ENCODE measurements around the gene SORBS2. TPM values are rescaled to one million over a fixed set of nuclear protein-coding genes. Genes with fewer than 3 reads are reported as not detected.

Gene SORBS2
- total RNA-seq, 1 donor from 2014 or later, result 33.6 TPM

GRCh38 chr4:185835336-185835735 lies 23.3 kb upstream of the SORBS2 start:
- H3K27ac Mint-ChIP-seq (ENCODE audit: unreplicated experiment), result no peak overlapping the region
- peaks cover 1% of the 10 kb centered on the region for H3K4me1 Mint-ChIP-seq (ENCODE audit: unreplicated experiment)
- no peak for TF ChIP-seq CTCF (IDR thresholded peaks at IDR 0.05)
- DNase-seq (ENCODE audit: extremely low spot score, unreplicated experiment), result no peak
- H3K9me3 Mint-ChIP-seq (ENCODE audit: unreplicated experiment), result no peaks in the 10 kb centered on the region
- H3K36me3 Mint-ChIP-seq (ENCODE audit: unreplicated experiment), result no peaks in the 10 kb centered on the region
- H3K27me3 Mint-ChIP-seq (ENCODE audit: unreplicated experiment), result no peaks in the 10 kb centered on the region
- H3K4me3 Mint-ChIP-seq (ENCODE audit: unreplicated experiment), result no peak overlapping the region

GRCh38 chr4:185834778-185835177 lies 22.8 kb upstream of the SORBS2 start:
- no peak for DNase-seq (ENCODE audit: extremely low spot score, unreplicated experiment)
- Mint-ChIP-seq H3K9me3 (ENCODE audit: unreplicated experiment) (no peaks in the 10 kb centered on the region), H3K27ac (ENCODE audit: unreplicated experiment) (no peak overlapping the region)

GRCh38 chr4:185834088-185834487 lies 22.1 kb upstream of the SORBS2 start:
- Mint-ChIP-seq H3K9me3 (ENCODE audit: unreplicated experiment) (no peaks in the 10 kb centered on the region), H3K4me3 (ENCODE audit: unreplicated experiment) (no peak overlapping the region), H3K4me1 (ENCODE audit: unreplicated experiment) (peaks cover 1% of the 10 kb centered on the region), H3K27me3 (ENCODE audit: unreplicated experiment) (no peaks in the 10 kb centered on the region), H3K27ac (ENCODE audit: unreplicated experiment) (no peak overlapping the region), H3K36me3 (ENCODE audit: unreplicated experiment) (no peaks in the 10 kb centered on the region)
- no peak for DNase-seq (ENCODE audit: extremely low spot score, unreplicated experiment)
- TF ChIP-seq CTCF (IDR thresholded peaks at IDR 0.05), result no peak

More at GRCh38 chr4:185834778-185835177, 22.8 kb upstream of the SORBS2 start:
- Mint-ChIP-seq H3K27me3 (ENCODE audit: unreplicated experiment) (no peaks in the 10 kb centered on the region), H3K36me3 (ENCODE audit: unreplicated experiment) (no peaks in the 10 kb centered on the region), H3K4me3 (ENCODE audit: unreplicated experiment) (no peak overlapping the region), H3K4me1 (ENCODE audit: unreplicated experiment) (peaks cover 1% of the 10 kb centered on the region)
- no peak for TF ChIP-seq CTCF (IDR thresholded peaks at IDR 0.05)

GRCh38 chr4:185833055-185833598 lies 21.1 kb upstream of the SORBS2 start:
- TF ChIP-seq CTCF (IDR thresholded peaks at IDR 0.05), result no peak
- Mint-ChIP-seq H3K27me3 (ENCODE audit: unreplicated experiment) (no peaks in the 10 kb centered on the region), H3K36me3 (ENCODE audit: unreplicated experiment) (no peaks in the 10 kb centered on the region), H3K27ac (ENCODE audit: unreplicated experiment) (no peak overlapping the region), H3K4me1 (ENCODE audit: unreplicated experiment) (peaks cover 1% of the 10 kb centered on the region), H3K9me3 (ENCODE audit: unreplicated experiment) (no peaks in the 10 kb centered on the region), H3K4me3 (ENCODE audit: unreplicated experiment) (no peak overlapping the region)
- no peak for DNase-seq (ENCODE audit: extremely low spot score, unreplicated experiment)

GRCh38 chr4:185831125-185831815 lies 19.3 kb upstream of the SORBS2 start:
- H3K36me3 Mint-ChIP-seq (ENCODE audit: unreplicated experiment), result no peaks in the 10 kb centered on the region
- TF ChIP-seq CTCF (IDR thresholded peaks at IDR 0.05), result no peak
- no peak for DNase-seq (ENCODE audit: extremely low spot score, unreplicated experiment)

More at GRCh38 chr4:185831125-185831815, 19.3 kb upstream of the SORBS2 start:
- H3K9me3 Mint-ChIP-seq (ENCODE audit: unreplicated experiment), result no peaks in the 10 kb centered on the region
- H3K4me1 Mint-ChIP-seq (ENCODE audit: unreplicated experiment), result peaks cover 1% of the 10 kb centered on the region
- H3K27ac Mint-ChIP-seq (ENCODE audit: unreplicated experiment), result no peak overlapping the region
- H3K4me3 Mint-ChIP-seq (ENCODE audit: unreplicated experiment), result no peak overlapping the region
- H3K27me3 Mint-ChIP-seq (ENCODE audit: unreplicated experiment), result no peaks in the 10 kb centered on the region

All from osteocyte (in vitro differentiated cells).